ENCODE measurements around the gene MTMR1.

DNA sequence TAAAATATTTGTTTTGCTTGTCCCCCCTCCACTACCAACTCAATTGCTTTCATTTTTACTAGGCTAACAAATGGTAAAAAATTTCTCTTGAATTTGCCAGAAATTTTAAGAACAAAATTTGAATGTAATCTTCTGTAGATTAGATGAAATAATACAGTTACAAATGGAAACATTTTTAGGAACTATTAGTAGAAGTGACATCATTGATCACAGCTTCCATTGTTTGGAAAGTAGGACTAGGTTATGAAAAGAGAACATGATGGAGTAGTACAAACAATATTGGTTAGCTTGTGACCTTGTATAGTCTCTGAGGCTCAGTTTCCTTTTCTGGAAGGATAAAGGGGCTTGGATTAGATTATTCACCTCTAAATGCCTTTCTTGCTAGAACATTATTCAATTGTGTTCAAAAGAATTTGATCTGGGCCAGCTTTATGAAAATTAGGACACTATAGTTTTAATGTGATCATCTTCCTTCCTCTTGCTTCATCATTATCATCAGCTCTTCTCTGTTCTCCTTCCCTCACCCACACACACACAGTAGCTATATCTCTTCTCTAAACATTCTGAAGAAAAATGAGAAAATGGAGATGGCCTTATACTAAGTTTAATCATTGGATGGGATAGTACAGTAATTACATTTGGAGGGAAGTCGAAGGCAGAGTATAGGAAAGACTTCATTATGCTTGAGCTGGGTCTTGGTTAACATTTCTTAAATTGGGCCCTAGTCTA, 9.9 kb downstream of the MTMR1 start:
- TF ChIP-seq, protein P1, sequence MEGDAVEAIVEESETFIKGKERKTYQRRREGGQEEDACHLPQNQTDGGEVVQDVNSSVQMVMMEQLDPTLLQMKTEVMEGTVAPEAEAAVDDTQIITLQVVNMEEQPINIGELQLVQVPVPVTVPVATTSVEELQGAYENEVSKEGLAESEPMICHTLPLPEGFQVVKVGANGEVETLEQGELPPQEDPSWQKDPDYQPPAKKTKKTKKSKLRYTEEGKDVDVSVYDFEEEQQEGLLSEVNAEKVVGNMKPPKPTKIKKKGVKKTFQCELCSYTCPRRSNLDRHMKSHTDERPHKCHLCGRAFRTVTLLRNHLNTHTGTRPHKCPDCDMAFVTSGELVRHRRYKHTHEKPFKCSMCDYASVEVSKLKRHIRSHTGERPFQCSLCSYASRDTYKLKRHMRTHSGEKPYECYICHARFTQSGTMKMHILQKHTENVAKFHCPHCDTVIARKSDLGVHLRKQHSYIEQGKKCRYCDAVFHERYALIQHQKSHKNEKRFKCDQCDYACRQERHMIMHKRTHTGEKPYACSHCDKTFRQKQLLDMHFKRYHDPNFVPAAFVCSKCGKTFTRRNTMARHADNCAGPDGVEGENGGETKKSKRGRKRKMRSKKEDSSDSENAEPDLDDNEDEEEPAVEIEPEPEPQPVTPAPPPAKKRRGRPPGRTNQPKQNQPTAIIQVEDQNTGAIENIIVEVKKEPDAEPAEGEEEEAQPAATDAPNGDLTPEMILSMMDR (IDR thresholded peaks at IDR 0.05), result no peak
- no peak for TF ChIP-seq EZH2 (IDR thresholded peaks at IDR 0.05; ENCODE audit: borderline replicate concordance, insufficient read depth, low read depth, low read length, poor library complexity, severe bottlenecking)
